ENCODE results near the gene ZNF415.

GRCh38 chr19:53101518-53101917 lies 31.2 kb downstream of the ZNF415 start:
- no peak for TF ChIP-seq CTCF (conservative IDR thresholded peaks at IDR 0.05; ENCODE audit: low read length)
- TF ChIP-seq EZH2phosphoT487 (IDR thresholded peaks at IDR 0.05; ENCODE audit: borderline replicate concordance), result no peak
